ENCODE measurements around the gene FOXP1. TPM values are rescaled to one million over a fixed set of nuclear protein-coding genes. Genes with fewer than 3 reads are reported as not detected.

The FOXP1 gene
- total and polyA plus RNA-seq, 2 of the 13 experiments (the other 11 are each of a cell fraction or from before 2014, with no cell fraction given) = 40.4 to 59.0 TPM

DNA sequence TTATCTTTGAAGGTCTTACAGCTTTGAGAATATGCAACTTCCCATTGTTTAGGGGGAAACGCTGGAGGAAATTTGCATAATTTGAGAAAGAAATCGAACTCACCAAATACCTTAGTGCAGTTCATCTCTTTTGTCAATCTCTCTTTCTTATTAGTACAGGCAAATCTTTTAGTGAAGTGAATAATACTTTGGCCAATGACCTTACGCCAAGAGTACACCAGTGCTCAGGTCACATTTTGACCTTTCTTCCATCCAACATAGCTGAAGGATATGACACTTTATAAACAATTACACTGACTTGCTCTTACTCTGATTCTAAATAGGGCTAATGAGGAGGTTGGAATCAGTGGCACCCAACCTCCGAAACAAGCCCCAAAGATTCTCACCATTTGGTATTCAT lies 494.8 kb downstream of the FOXP1 start:
- no peak overlapping the region for H3K9ac ChIP-seq (ENCODE audit: insufficient read depth, low read depth, low read length)
- no peak overlapping the region for H3K4me3 ChIP-seq (replicated peaks in 1 of 3; ENCODE audit: insufficient read depth in 1 of 3, low read depth in 2 of 3, low read length in 3 of 3)
- peak overlapping the region; percentile 65 for H3K27ac ChIP-seq (ENCODE audit: extremely low read length, insufficient read depth, low read length)
- FAIRE-seq (no peak), DNase-seq (ENCODE audit: low spot score) (no peak), ATAC-seq (no peak)
- intact Hi-C loops (cut with micrococcal nuclease; ENCODE audit: unreplicated experiment) (loop anchor here (5.0 kb wide), 1 partner anchor 159 kb away; no protein-coding TSS in a partner anchor), in situ Hi-C loops (cut with HindIII; ENCODE audit: extremely low pct_ligation_motif_present, low pct_unique_long_range_greater_than_20kb) (no loop called here)
- H3K9me3 ChIP-seq (ENCODE audit: low read length) = no peaks in the 10 kb centered on the region
- no TSS peak for BruUV-seq (replicated peaks)
- ChIA-PET CTCF (ENCODE audit: low intra/inter-chr PET ratio, low total read pairs) (no interaction called here), POLR2A (interaction anchor here (0.9 to 3.9 kb wide), 5 partner anchors 12 to 64 kb away, joined by 3 to 21 read pairs (median 4); no protein-coding TSS in a partner anchor)
- TF ChIP-seq ZBTB14 (CRISPR knock-in tag; IDR thresholded peaks at IDR 0.05) = no peak
- 0 out of 2 replicates have a peak, but pooled peaks have one; percentile 6 for TF ChIP-seq NR2F6 (IDR thresholded peaks at IDR 0.05)
- TF ChIP-seq NR2F6 (CRISPR knock-in tag; IDR thresholded peaks at IDR 0.05) = no peak
- TF ChIP-seq ZNF124 (CRISPR knock-in tag; IDR thresholded peaks at IDR 0.05) = 0 out of 2 replicates have a peak, but pooled peaks have one; percentile 10
- TF ChIP-seq NFIC (IDR thresholded peaks at IDR 0.05; ENCODE audit: low read length) = peak; percentile 9; the same call in 1 of the 2 replicates
- 60% methylated on average over 4 of the region's 4 CpGs for WGBS (ENCODE audit: low lambda C conversion rate)
- H3K4me2 ChIP-seq (ENCODE audit: low read depth, low read length) = peak overlapping the region; percentile 59
- H4K20me1 ChIP-seq (ENCODE audit: insufficient read depth, low read length) = no peaks in the 10 kb centered on the region
- peaks cover 2% of the 10 kb centered on the region for H3K79me2 ChIP-seq (ENCODE audit: insufficient read depth, low read length)
- 0 out of 5 replicates have a peak, but pooled peaks cover 0 to 2% of the 10 kb centered on the region in 2 experiments for H3K36me3 ChIP-seq (replicated peaks in 1 of 2; ENCODE audit: control insufficient read depth in 1 of 2, insufficient read depth in 2 of 2, low read length in 2 of 2)
- H3K27me3 ChIP-seq (ENCODE audit: control insufficient read depth in 1 of 2, insufficient read depth in 2 of 2, low read length in 2 of 2) = no peaks in the 10 kb centered on the region
- no peak overlapping the region for H2AFZ ChIP-seq (ENCODE audit: low read length)
- peaks cover 62% of the 10 kb centered on the region for H3K4me1 ChIP-seq (ENCODE audit: insufficient read depth, low read length)

DNA sequence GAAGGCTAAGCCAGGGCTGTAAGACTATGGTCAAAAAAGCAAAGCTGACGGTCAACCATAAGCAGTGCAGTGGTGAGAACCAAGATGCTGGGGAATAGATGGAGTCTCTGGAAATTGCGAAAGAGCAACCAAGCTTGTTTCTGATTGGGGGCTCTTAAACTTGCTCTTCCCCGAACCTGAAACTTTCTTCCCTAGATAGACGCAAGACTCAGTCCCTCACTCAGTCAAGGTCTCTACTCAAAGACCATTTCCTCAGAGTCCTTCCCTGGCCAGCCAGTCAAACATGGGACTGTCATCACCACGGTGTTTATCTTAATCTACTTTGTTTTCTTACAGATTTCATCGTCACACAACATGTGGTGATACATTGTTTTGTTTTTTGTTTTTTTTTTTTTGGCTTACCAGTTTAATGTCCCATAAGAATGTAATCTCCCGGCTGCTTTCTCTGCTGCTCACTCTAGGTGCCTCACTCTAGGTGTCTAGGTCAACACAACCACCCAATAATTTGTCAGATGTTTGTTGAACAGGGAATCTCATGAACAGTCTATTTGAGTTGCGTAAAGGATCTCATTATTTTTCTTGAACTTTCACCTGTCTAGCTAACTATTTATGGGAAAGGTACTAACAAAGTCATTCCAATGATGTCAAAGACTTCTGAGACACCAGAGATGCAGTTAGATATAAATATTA lies 495.4 kb downstream of the FOXP1 start:
- peak overlapping the region; percentile 40; the same call in 1 of the 2 replicates for H3K9ac ChIP-seq (ENCODE audit: insufficient read depth, low read depth, low read length)
- ChIA-PET CTCF (ENCODE audit: low intra/inter-chr PET ratio, low total read pairs) (no interaction called here), POLR2A (interaction anchor here (0.9 to 3.9 kb wide), 13 partner anchors 11 to 157 kb away, joined by 3 to 21 read pairs (median 4); no protein-coding TSS in a partner anchor)
- peaks cover 2% of the 10 kb centered on the region for H3K79me2 ChIP-seq (ENCODE audit: insufficient read depth, low read length)
- BruUV-seq (replicated peaks) = no TSS peak
- H3K4me2 ChIP-seq (ENCODE audit: low read depth, low read length) = peak overlapping the region; percentile 59
- in situ Hi-C loops (cut with HindIII; ENCODE audit: extremely low pct_ligation_motif_present, low pct_unique_long_range_greater_than_20kb) = no loop called here
- H3K4me1 ChIP-seq (ENCODE audit: insufficient read depth, low read length) = peaks cover 68% of the 10 kb centered on the region
- FAIRE-seq = peak; percentile 42
- H4K20me1 ChIP-seq (ENCODE audit: insufficient read depth, low read length) = no peaks in the 10 kb centered on the region
- DNase-seq (ENCODE audit: low spot score) = peak; percentile 68
- H3K9me3 ChIP-seq (ENCODE audit: low read length) = no peaks in the 10 kb centered on the region
- H2AFZ ChIP-seq (ENCODE audit: low read length) = no peak overlapping the region
- peak; percentile 76 for ATAC-seq
- peak overlapping the region; percentile 65 for H3K27ac ChIP-seq (ENCODE audit: extremely low read length, insufficient read depth, low read length)
- 21% methylated on average over 8 of the region's 8 CpGs for WGBS (ENCODE audit: low lambda C conversion rate)
- intact Hi-C loops (cut with micrococcal nuclease; ENCODE audit: unreplicated experiment) = loop anchor here (5.0 kb wide), 1 partner anchor 159 kb away; no protein-coding TSS in a partner anchor
- 0 out of 5 replicates have a peak, but pooled peaks cover 0 to 2% of the 10 kb centered on the region in 2 experiments for H3K36me3 ChIP-seq (replicated peaks in 1 of 2; ENCODE audit: control insufficient read depth in 1 of 2, insufficient read depth in 2 of 2, low read length in 2 of 2)
- H3K4me3 ChIP-seq (replicated peaks in 1 of 3; ENCODE audit: insufficient read depth in 1 of 3, low read depth in 2 of 3, low read length in 3 of 3) = peak overlapping the region in 1 of 3 experiments; percentile 7; a peak in 1 of 6 replicates
- H3K27me3 ChIP-seq (ENCODE audit: control insufficient read depth in 1 of 2, insufficient read depth in 2 of 2, low read length in 2 of 2) = no peaks in the 10 kb centered on the region
- peak; percentile 36; the same call in 1 of the 2 replicates for TF ChIP-seq HDAC2 (CRISPR knock-in tag; IDR thresholded peaks at IDR 0.05)
- TF ChIP-seq, protein P1, sequence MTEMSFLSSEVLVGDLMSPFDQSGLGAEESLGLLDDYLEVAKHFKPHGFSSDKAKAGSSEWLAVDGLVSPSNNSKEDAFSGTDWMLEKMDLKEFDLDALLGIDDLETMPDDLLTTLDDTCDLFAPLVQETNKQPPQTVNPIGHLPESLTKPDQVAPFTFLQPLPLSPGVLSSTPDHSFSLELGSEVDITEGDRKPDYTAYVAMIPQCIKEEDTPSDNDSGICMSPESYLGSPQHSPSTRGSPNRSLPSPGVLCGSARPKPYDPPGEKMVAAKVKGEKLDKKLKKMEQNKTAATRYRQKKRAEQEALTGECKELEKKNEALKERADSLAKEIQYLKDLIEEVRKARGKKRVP (CRISPR knock-in tag; IDR thresholded peaks at IDR 0.05) = peak in 1 of 2 experiments; percentile 50; a peak in 2 of 4 replicates
